ENCODE results near the gene LPIN3.

DNA sequence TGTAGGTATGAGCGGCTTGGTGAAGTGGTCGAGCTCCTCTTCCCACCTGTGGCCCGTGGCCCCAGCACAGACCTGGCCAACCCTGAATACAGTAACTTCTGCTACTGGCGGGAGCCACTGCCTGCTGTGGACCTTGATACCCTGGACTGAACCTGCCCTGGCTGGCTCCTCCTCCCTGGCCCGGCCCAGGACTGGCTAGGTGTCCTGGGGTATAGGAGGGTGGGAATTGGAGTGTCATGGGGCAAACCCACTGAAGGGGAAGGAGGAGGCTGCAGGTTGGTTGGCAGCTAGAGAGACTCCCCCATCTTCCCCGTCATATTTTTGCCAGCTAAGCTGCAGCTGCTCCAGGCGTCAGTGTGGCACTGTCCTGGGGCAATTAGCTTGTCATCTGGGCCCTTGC lies 18.1 kb downstream of the LPIN3 start:
- TF ChIP-seq POLR2AphosphoS5 (IDR thresholded peaks at IDR 0.05; ENCODE audit: borderline replicate concordance, low read depth, low read length) (no peak), EZH2 (IDR thresholded peaks at IDR 0.05) (no peak)

Data from SK-N-MC (cell line).